Brain microvascular endothelial cell (primary cell): ENCODE results near the gene LIF.

ENCODE experiments used
- DNase-seq: peaks from one replicate; pipeline ENCODE4 v3.0.0-alpha.2; 2020
- H3K27ac ChIP-seq: fragments of 250-450 bp; sonication (Bioruptor Pico); 2 replicates; pipeline ENCODE4 v1.5.1; 2020; ENCODE audit warnings: mild to moderate bottlenecking, moderate library complexity
- H3K27me3 ChIP-seq: fragments of 250-450 bp; sonication (Bioruptor Pico); replicated peaks from 2 replicates; pipeline ENCODE4 v1.5.1; 2020; ENCODE audit warnings: mild to moderate bottlenecking
- H3K36me3 ChIP-seq: fragments of 250-450 bp; sonication (Bioruptor Pico); replicated peaks from 2 replicates; pipeline ENCODE4 v1.5.1; 2020; ENCODE audit warnings: mild to moderate bottlenecking
- H3K4me3 ChIP-seq: 2 replicates; pipeline ENCODE4 v1.5.1; 2011; ENCODE audit warnings: low read depth, mild to moderate bottlenecking, control low read depth, low read length, moderate library complexity
- in situ Hi-C: cut with HindIII; loops from 2 replicates; pipeline ENCODE4 v1.10.0; 2017; ENCODE audit warnings: low sequenced_read_pairs, low pct_ligation_motif_present
- TF ChIP-seq, protein P1 (sequence below): IDR thresholded peaks from 2 replicates; pipeline ENCODE4 v1.5.1; 2011; ENCODE audit warnings: low read depth, mild to moderate bottlenecking, moderate library complexity, low read length, control low read depth, inconsistent platforms; ENCODE audit errors: missing control alignments

The LIF gene

DNA sequence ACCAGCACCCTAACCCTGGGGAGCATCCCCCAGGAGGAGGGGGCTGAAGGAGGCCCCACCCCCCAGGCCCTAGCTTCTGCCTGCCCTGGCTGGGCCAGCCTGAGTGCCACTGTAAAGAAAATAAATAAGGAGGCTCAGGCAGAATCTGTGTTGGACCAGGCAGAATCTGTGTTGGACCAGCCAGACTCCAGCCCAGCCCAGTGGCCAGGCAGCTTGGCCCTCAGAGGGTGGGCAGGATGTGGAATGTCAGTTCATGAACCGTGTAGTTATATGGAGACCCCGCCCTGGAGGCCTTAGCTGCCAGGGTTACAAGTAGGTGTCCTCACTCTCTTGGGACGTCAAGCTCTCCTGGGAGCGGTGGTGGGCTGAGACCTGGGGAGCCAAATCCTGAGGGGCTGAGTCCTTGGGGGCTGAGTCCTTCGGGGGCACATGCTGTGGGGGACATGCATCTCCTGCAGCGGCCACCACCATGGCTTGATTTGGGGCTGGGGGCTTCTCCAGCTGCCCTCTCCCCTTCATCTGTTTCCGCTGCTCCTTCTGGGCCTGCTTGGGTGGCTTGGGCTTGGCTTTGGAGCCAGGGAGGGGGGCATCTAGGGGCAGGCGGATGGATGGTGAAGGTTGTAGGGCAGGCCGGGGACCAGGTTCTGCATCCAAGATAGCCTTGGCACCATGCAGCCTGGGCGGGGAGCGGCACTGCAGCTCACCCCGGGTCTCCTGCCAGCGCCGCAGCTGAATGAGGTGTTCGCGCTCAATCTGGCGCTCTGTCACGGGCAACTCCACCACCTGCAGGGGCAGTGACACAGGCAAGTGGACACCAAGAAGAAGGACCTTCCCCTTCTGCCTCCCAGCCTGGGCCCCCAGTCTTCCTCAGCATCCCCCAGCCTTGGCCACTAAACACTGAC is 45.8 kb upstream of the LIF start:
- in situ Hi-C loops = no loop called here

DNA sequence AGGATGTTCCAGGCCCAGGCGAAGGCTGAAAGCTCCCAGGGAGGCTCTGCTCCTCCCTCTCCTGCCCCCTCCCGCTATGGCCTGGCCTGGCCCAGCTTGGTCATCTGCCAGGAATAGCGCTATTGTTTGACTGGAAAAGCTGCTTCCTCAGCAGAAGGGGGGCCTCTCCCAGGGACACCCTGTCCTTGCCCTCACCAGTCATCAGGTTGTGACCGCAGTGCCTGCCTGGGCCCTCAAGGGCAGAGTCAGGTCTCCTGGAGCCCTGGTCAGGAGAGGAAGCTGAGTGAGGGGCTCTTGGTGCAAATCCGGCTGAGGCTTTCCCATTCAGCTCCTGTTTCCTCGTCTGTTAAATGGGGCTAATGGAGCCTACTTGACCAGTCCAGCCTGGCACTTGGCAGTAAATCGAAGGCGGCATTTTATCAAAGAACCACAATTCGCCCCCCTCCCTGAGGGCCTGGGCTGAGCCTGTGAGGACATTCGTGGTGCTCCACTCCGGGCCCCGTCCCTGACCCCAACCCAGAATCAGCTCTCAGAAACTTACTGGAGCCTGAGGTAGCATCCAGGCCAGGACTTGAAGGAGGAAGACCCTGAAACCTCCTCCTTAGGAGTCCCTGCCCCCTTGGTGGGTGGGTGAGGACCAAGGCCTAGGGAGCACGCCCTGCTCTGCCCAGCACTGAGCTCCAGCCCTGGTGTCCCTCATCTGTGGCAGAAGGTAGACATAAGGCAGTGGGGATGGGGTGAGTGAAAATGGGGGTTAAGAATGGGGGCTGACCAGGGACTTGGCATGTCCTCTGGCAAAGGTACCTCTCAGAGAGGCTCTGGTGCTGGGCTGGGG is 44.7 kb upstream of the LIF start:
- TF ChIP-seq, protein P1, sequence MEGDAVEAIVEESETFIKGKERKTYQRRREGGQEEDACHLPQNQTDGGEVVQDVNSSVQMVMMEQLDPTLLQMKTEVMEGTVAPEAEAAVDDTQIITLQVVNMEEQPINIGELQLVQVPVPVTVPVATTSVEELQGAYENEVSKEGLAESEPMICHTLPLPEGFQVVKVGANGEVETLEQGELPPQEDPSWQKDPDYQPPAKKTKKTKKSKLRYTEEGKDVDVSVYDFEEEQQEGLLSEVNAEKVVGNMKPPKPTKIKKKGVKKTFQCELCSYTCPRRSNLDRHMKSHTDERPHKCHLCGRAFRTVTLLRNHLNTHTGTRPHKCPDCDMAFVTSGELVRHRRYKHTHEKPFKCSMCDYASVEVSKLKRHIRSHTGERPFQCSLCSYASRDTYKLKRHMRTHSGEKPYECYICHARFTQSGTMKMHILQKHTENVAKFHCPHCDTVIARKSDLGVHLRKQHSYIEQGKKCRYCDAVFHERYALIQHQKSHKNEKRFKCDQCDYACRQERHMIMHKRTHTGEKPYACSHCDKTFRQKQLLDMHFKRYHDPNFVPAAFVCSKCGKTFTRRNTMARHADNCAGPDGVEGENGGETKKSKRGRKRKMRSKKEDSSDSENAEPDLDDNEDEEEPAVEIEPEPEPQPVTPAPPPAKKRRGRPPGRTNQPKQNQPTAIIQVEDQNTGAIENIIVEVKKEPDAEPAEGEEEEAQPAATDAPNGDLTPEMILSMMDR = no peak
- in situ Hi-C loops = no loop called here
- no peaks in the 10 kb centered on the region for H3K27me3 ChIP-seq
- peaks cover 42% of the 10 kb centered on the region for H3K36me3 ChIP-seq
- H3K27ac ChIP-seq = no peak overlapping the region
- no peak overlapping the region for H3K4me3 ChIP-seq
- peak; percentile 44 for DNase-seq

More for the DNA sequence above, 45.8 kb upstream of the LIF start:
- no peaks in the 10 kb centered on the region for H3K27me3 ChIP-seq
- no peak for DNase-seq
- peaks cover 52% of the 10 kb centered on the region for H3K36me3 ChIP-seq
- TF ChIP-seq, protein P1 = no peak
- no peak overlapping the region for H3K4me3 ChIP-seq
- H3K27ac ChIP-seq = no peak overlapping the region

DNA sequence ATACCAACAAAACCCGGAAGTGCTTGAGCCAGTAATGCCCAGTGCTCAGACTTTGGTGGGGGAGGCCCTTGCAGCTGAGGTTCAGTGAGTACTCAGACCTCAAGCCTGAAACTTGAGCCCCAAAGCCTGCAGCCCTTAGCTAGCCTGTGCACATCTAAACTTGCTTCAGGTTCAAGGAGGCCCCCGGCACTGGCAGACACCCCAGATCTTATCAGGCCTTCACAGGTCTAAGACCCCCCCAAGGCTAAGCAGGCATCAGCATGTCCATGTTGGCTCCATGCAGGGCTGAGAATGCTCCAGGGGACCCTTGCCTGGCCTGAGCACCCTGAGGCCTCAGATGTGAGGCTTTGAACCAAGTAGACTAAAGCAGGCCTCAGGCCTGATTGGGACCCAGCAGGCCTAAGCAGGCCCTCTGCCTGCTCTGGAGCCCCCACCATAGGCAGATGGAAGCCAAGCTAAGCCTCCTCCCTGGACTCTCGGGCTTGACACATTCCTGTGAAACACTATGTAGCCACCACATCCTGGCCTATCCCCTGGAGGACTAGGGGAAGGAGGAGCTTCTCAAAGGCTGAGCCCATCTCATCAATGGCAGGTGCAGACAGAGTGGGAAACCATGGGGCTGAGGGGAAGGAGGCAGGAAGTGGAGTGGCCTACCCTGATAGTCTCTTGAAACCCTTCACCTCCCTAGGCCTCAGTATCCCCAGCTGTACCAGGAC is 43.9 kb upstream of the LIF start:
- Histone ChIP-seq H3K27me3 (no peaks in the 10 kb centered on the region), H3K27ac (no peak overlapping the region), H3K36me3 (peaks cover 34% of the 10 kb centered on the region), H3K4me3 (no peak overlapping the region)
- TF ChIP-seq, protein P1 = no peak
- peak; percentile 56 for DNase-seq
- in situ Hi-C loops = no loop called here

DNA sequence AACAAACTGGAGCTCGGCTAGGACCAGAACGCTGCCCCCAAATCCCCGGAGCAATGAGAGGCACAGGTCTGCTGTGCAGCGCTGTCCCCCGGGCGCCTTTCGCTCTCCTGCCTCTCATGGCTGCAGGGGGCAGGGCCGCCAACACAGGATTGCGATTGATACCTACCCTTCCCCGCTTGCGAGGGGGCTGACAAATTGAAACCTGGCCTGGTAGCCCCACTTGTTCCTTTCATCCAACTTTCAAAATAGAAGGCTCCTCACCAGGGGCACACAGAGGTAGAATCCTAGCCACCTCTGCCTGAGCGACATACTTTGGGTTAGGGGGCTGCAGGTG is 43.4 kb upstream of the LIF start:
- in situ Hi-C loops = no loop called here
- Histone ChIP-seq H3K36me3 (peaks cover 29% of the 10 kb centered on the region), H3K27ac (no peak overlapping the region), H3K4me3 (peak overlapping the region; percentile 46), H3K27me3 (no peaks in the 10 kb centered on the region)
- TF ChIP-seq, protein P1 = no peak
- DNase-seq = no peak

DNA sequence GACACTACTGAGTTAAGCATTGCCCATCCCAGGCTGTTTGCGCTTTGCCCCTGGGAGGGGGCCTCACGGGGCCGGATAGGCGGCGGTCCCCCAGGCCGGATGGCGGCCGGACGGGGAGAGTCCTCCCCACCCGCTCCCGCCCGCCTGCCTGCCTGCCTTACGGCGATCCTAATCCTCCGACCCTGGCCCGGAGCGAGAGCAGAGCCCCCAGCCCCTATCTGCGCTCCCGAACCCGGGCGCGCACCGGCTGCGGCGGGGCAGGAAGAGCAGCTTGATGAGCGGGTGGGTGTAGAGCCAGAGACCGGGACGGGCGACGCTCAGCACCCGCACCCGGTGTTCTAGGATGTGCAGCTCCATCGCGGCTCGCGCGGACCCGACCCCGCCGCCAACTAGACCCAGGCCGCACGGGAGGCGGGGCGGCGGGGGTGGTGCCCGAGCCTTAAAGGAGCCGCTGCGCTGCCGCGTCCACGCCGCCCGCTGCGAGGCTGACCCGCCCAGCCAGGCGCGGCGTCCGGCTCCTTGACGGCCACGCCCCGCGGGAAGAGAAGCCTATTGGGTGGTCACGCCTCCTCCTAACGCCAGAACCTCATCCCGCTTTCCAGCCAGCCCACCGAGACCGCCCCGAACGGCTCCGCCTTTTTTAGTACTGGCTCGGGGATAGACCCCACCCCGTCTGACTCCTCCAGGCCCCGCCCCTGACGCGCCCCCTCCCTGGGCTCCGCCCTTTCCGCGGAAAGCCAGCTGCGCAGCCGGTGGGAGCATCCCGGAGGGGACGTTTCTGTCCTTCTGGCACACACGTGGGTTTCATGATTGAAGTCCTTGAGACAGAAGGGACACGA is 42.8 kb upstream of the LIF start, which contains the start of gene CASTOR1:
Gene CASTOR1 (minus strand): TSS at position 365 of the 839 bp plus-strand sequence. CDS start 8 bp downstream, at position 357.
- in situ Hi-C loops = no loop called here
- H3K36me3 ChIP-seq = peaks cover 25% of the 10 kb centered on the region

More for the DNA sequence above, 42.8 kb upstream of the LIF start, which contains the start of gene CASTOR1:
- TF ChIP-seq, protein P1 = no peak
- DNase-seq = peak; percentile 98
- Histone ChIP-seq H3K27ac (peak within 1 kb of the TSS; percentile 21), H3K4me3 (peak within 1 kb of the TSS; percentile 73), H3K27me3 (no peaks in the 10 kb centered on the region)
